IPS-18c (cell line): ENCODE measurements around the gene EXOC7.
A peak's percentile ranks its signal among the peaks of the same experiment; 100 is the strongest.

Experiments
- H3K4me3 ChIP-seq: 2 replicates; pipeline ENCODE4 v1.7.0; 2013; ENCODE audit warnings: low read depth, mild to moderate bottlenecking, low read length, moderate library complexity; ENCODE audit not compliant: insufficient read depth
- H3K9me3 ChIP-seq: one replicate; pipeline ENCODE4 v1.6.1; 2013; ENCODE audit warnings: mild to moderate bottlenecking, low read length, moderate library complexity; ENCODE audit not compliant: control insufficient read depth, insufficient read depth

EXOC7 gene, protein sequence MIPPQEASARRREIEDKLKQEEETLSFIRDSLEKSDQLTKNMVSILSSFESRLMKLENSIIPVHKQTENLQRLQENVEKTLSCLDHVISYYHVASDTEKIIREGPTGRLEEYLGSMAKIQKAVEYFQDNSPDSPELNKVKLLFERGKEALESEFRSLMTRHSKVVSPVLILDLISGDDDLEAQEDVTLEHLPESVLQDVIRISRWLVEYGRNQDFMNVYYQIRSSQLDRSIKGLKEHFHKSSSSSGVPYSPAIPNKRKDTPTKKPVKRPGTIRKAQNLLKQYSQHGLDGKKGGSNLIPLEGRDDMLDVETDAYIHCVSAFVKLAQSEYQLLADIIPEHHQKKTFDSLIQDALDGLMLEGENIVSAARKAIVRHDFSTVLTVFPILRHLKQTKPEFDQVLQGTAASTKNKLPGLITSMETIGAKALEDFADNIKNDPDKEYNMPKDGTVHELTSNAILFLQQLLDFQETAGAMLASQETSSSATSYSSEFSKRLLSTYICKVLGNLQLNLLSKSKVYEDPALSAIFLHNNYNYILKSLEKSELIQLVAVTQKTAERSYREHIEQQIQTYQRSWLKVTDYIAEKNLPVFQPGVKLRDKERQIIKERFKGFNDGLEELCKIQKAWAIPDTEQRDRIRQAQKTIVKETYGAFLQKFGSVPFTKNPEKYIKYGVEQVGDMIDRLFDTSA

DNA sequence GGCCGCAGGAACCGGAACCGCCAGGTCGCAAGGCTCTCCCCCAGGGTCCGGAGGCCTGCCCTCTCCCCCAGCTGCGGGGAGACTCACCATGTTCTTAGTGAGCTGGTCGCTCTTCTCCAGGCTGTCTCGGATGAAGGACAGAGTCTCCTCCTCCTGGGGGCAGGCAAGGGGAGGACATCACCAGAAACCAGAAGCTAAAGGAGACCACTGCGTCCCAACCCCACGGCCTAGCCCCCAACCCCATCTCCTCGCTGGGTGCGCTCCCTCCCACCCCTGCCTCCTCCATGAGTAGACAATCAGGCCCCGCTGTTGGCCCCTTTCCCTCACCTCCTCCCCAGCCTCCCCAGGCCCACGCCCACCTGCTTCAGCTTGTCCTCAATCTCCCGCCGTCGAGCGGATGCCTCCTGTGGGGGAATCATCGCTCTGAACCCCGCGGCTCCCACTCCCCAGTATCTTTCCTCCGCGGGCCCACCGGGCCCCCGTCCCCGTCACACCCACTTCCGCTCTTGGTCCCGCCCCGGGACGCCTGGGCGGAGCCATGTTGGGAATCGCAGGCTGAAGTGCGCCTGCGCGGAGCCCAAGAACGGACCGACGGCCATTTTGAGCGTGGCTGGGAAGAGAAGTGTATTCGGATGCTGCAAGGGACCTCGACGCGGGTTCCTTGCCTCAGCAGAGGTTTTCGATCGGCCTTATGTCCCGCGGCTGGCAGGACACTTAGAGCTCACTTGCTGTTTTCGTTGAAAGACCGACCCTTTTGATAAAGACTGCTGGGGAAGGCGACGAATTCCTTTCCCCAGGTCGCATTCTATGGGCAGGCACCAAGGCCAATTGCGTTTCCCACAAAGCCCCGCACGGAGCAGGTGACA is at the start of gene EXOC7:
Gene EXOC7, minus strand, starts transcription at position 514 of the 866 bp plus-strand sequence. Its CDS starts 95 bp downstream, at position 419.
- peak within 1 kb of the TSS; percentile 70 for H3K4me3 ChIP-seq
- H3K9me3 ChIP-seq = no peaks in the 10 kb centered on the region

DNA sequence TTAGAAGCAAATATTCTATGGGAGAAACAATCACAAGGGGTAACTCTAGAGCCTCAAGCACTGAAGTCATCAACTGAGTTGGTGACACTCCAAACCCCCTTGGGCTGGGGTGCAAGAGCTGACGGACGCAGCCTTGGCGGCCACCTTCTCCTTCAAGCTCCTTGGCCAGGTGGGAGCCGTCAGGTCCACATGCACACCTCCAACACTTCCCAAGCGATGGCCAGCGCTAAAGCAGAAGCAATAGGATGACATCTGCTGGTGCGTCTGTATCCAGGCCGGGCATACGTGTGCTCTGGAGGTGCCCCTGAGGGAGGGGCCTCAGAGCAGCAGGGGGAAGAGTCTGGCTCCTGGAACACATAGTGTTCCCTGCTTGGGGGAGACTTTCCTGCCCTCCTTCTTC is 49.6 kb upstream of the EXOC7 start:
- H3K9me3 ChIP-seq = no peaks in the 10 kb centered on the region
- H3K4me3 ChIP-seq = no peak overlapping the region

DNA sequence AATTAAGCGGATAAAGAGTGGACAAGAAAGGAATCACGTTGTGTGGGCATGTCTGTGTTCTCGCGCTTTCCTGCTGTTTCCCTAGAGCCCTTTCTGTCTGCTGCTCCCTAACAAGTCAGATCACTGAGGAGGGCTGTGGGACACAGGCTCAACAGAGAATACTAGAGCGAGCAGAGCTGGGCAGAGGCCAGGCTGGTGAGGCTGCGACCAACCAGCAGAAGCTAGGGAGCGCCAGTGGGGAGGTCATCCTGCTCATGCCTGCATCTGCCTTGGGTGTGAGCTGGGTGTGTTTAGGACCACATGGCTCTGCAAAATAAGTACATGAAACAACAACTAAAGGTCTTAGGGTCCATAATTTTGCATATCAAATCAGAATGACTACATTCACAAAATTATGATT is 49.0 kb upstream of the EXOC7 start:
- Histone ChIP-seq H3K9me3 (no peaks in the 10 kb centered on the region), H3K4me3 (no peak overlapping the region)

DNA sequence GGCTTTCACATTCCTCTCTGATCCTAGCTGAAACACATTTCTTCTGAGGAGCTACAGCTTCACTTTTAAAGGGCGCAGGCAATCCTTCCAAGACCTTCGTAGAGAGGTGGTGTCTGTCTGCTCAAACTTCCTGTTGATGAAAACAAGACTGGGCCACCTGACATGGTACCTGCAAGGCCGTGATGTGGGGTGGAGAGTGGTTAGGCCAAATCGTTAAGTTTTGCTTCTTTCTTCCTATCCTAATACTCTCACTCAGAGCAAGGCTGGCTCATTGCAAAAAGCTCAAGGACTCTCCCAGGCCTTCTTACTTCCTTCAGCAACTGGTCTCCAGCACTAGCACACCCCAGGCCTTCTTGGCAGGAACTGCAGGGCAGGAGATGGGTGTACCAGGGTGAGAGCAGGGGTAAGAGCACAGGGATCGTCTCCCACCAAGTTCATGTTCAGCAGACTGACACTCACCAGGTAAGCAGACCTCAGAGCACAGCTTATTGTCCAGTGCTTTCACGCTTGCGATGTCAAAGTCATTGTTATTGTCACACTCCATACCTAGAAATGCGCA is 48.4 kb upstream of the EXOC7 start:
- Histone ChIP-seq H3K9me3 (no peaks in the 10 kb centered on the region), H3K4me3 (no peak overlapping the region)

DNA sequence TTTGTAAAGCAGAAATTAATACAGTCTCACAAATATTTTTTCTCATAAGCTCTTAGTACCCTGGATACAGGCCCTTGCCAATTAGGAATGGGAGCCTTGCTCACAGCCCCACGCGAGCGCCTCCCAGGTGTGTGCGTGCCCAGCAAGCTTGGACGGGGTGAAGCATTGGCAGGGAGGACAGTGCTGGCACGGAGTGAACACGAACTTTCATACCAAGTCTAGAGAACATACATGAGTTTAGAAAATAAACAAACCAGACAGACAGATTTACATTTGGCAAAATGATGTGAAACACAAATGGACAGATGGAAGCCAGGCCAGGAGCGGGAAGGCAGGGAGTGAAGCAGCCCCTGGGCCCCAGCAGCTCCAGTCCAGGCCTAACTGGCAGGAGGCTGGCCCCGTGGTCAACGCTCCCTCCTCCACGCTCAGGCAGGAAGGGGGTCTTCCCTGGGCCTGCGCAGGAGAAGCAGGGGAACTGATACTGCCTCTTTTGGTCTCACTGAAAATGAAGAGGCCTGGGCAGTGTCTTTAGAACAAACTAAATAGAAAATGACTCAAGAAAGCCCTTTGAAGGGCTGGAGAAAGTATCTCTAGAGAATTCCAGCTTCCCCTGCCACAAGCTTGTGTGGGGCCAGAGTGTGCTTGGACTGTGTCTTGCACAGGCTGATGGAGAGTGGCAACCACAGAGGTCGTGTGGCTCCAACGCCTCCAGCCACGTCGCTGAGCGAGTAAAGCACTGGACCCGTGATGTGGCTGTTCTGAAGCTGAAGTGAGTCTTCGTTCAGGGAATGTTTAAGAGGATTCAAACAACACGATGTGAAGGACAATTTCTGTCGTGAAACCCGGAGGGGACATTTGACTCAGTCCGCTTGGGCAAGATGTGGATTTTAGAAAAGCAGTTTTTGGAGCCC is 47.4 kb upstream of the EXOC7 start:
- Histone ChIP-seq H3K4me3 (no peak overlapping the region), H3K9me3 (no peaks in the 10 kb centered on the region)

DNA sequence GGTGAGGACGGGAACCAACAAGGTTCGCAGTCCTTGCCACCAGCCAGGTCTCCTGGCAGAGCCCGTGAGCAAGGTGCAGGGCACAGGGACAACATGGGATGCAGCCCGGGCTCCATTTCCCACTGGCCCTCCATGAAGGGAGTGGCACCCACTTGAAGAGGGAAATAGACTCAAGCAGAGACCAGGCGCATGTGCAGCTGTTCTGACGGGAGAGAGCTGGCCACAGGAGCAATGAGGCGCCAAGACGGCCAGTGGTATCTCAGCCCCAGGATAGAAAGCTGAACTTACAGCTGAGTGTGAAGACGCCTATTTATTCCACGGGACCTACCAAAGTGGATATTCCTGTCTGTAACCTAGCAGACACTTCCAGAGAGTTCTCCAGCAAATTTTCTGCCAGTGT is 45.6 kb upstream of the EXOC7 start:
- H3K4me3 ChIP-seq = no peak overlapping the region
- no peaks in the 10 kb centered on the region for H3K9me3 ChIP-seq

DNA sequence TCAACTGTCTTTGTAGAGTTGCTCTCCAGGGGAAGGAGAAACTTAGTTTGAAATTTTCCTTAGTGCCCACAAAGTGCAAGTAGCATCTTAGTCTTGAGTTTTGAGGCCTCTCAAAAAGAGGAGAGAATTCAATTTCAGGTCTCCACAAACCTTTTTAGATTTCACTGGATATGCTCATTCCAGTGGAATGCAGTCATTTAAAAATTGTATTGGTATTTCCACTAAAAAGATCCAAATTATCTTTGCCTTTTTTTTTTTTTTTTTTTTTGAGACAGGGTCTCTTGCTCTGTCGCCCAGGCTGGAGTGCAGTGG is 44.4 kb upstream of the EXOC7 start:
- Histone ChIP-seq H3K9me3 (no peaks in the 10 kb centered on the region), H3K4me3 (no peak overlapping the region)

DNA sequence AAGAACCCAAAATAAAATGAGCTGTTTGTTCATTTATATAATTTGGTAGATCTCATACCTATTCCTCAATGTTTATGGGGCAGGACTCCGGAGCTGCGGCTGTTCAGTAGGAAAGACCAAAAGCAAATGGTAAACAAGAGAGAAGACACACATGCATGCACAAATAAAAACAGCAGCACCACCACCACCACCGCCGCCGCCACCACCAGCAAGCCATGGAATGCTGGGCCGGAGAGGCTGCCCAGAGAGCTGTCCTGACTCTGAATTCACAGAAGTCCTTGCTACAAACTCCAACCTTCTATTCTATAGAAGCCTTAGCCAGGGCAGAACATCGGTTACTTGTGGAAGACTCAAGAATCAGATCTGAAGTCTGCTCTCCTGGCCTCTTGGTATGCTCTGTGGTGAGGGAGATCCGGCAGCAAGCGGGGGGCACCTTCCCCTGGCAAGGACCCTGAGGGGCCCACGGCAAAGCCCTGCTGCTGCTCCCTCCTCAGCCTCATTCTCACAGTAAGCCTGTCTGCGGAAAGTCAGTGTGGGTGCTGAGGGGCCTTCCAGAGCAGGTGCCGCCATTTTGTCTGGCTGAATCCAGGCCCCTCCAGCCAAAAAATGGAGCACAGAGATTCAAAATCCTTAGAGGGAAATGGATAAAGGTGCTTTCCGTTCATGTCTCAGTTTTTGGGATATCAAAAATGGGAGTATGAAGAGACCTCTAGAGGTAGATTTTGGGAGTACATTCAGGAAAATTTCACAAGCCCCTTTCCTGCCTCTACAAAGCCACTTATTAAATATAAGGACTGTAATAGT is 43.8 kb upstream of the EXOC7 start:
- Histone ChIP-seq H3K4me3 (no peak overlapping the region), H3K9me3 (no peaks in the 10 kb centered on the region)

DNA sequence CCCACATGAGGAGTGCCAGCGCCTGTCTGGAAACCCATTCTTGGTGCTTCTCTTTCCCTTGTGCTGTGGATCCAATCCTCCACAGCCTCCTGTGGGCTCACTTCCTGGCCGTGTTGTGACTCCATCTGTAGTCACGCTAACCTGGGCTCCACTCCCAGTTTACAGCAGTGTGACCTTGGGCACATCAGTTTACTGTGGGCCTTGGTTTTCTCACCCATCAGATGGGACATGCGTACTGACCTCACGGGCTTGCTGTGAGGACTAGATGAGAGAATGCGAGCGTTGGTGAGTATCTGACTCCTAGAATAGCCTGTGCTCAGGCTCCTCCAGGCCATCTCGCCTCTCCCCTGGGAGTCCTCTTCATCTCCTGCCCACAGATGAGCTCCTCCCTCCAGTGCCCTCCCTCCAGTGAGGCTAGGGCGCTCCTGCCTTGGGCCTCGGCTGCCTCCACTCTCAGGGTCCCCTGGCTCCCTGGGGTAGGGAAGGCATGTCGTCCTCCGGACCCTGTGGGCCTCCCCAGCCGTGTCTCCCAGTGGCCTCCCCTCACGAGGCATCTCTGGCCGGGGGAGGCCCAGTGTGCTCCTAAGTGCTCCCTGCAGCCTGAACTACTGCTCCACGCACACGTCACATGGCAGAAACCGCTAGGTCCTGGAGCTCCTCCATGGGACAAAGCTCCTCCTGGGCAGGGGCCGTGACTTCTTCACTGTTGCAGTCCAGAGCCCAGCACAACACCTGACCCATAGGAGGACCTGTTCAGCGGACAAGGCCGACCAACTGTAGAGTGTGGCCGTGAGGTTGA is 42.7 kb upstream of the EXOC7 start:
- Histone ChIP-seq H3K4me3 (no peak overlapping the region), H3K9me3 (no peaks in the 10 kb centered on the region)

DNA sequence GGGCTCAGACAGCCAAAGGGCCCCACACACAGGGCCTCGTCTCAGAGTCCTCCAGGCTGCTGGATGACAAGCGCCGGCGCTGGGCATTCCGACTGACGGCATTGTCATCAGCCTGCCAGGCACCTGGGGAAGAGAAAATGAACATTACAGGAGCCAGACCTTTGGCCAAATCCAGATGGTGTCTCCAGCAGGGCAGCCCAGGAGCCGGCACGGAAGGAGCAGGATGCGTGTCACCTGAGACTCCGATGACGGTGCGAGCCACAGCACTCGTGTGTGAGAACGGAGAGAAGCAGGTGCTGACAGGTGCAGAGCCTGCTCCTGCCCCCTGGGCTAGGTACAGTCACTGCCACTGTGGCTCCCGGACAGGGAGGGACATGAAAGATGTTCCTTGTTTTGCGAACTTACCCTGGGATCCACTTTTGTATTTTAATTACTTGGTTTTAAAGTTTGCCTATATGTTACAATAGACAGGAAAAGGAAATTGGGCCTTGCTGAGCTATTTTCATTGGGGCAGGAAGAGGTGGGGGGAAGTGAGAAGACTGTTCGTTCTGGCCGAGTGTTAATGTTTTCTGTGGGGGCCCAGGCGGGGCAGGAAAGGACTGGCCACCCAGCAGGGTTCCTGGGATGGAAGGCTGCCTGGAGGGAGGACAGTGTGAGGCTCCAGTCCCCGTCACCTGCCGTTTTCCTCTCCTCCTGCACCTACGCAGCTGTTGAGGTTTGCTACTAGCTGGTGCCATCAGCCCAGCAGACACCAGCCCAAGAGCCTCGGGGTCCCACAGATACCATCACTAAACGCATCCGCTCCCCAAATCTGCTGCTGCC is 41.9 kb upstream of the EXOC7 start:
- Histone ChIP-seq H3K4me3 (no peak overlapping the region), H3K9me3 (no peaks in the 10 kb centered on the region)

DNA sequence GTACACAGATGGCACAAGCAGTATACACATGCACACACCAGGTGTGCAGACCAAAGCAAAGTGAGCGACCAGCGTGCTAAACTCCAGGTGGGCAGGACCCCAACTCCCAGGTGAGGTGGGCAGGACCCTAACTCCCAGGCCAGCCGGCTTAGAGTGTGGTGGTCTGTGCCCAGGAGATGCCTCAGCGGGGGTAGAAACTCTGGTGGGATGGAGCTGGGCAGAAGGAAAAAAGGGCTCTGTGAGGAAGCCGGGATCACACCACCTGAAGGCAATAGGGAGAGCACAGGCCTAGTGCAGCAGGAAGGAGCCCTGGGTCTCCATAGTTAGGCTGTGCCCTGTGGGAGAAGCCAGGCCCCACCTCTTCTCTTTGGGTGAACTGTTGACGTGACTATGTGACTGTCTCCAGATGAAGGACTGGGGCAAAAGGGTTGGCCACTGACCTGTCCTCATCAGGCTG is 39.0 kb upstream of the EXOC7 start:
- Histone ChIP-seq H3K9me3 (no peaks in the 10 kb centered on the region), H3K4me3 (peak overlapping the region; percentile 70; the same call in 1 of the 2 replicates)

DNA sequence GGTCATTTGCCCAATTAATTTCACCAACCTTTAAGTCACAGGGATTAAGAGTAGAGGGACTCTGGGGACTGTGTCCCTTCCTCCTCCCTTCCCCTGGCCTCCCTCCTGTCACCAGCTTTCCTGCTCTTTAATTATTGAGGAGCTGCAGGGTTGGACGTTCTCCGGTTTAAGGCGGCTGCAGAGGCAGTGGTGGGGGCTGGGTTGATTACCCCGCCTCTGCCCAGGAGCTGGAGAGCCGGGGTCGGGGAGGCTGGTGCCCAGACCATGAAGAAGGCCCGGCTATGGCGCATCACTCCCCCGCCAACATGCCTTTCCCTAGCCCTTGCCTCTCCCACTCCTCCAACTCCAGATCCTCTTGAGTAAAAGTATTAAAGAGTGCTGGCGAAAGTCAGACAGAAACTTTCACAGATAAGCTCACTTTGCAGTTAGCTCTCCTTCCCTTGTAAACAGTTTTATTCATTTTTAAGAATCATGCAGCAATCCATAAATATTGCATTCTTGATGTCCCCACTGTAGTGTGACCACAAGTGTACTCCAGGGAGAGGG is 38.5 kb upstream of the EXOC7 start:
- no peaks in the 10 kb centered on the region for H3K9me3 ChIP-seq
- peak overlapping the region; percentile 70 for H3K4me3 ChIP-seq

DNA sequence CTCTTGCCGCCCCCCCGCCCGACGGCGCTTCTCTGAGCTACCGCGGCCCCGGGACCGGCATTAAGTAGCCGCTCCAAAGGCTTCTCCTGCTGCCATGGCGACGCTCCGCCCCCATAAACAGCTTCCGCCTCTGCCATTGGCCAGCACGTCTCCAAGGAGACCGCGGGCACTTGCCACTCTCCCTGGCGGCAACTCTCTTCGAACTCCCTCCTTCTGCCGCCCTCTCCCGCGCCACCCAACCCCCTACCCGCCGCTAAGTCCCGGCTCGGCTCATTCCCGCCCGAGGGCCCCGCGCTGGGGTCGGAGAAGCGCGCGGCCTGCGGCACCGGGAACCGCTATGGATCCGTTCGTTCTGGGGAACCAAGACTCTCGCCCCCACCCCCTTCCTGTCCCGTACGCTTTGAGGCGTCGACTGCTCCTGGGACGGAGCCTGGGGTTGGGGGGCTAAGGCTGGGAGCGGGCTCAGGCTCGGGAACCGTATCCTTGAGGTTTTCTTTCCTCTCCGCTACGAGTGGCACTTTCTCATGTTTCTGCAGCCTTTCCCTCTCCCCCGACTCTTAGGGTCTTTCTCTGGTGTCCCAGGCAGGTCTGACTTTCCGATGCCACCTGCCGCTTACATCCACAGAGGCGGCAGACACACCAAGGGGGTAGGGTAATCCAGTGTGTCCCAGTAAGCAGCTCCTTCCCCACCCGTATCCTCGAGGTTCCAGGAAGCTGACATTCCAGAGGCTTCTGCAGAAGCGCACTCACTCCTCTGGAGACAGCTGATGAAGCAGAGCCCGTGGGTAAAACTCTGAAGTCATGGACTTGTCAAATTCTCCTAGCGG is 37.8 kb upstream of the EXOC7 start, which contains the start of gene FOXJ1:
Gene FOXJ1, minus strand, starts transcription at position 34 of the 827 bp plus-strand sequence. CDS start 850 bp downstream, outside the sequence.
- Histone ChIP-seq H3K9me3 (no peaks in the 10 kb centered on the region), H3K4me3 (peak within 1 kb of the TSS; percentile 70)
